Adrenal gland (tissue), 12 donors: ENCODE results near the gene IFNAR1. TPM values are rescaled to one million over a fixed set of nuclear protein-coding genes. Genes with fewer than 3 reads are reported as not detected.
"Not testable (repeated sequence)": the region's sequence is repeated elsewhere in the genome, so short reads cannot be mapped to it uniquely, and the experiment has no call there.

Experiments used
- DNase-seq, 7 donors: peaks; one replicate each; pipeline ENCODE4 v3.0.0-alpha.2; 2019 to 2020
- H3K27ac ChIP-seq, 5 donors: fragments of 200-600 bp; sonication (generic) in 4 of 5; 1 replicate in 3 of 5; 2 replicates in 2 of 5; pipeline versions ENCODE4 v1.5.1 to v1.8.0; 2016 to 2020; ENCODE audit warnings: mild to moderate bottlenecking in 1 of 5
- H3K27me3 ChIP-seq: fragments of 200-600 bp; 2 replicates; pipeline ENCODE4 v1.8.0; 2021
- H3K36me3 ChIP-seq, 2 donors: fragments of 200-600 bp; replicated peaks in 1 of 2; 1 replicate in 1 of 2; 2 replicates in 1 of 2; pipeline versions ENCODE4 v1.5.1 to v1.8.0; 2018 to 2022
- H3K4me1 ChIP-seq, 2 donors: fragments of 200-600 bp; replicated peaks in 1 of 2; 1 replicate in 1 of 2; 2 replicates in 1 of 2; pipeline versions ENCODE4 v1.5.1 to v1.8.0; 2018 to 2021
- H3K4me3 ChIP-seq, 4 donors: fragments of 200-600 bp; sonication (generic) in 3 of 4; one replicate each; pipeline ENCODE4 v1.5.1; 2016 to 2018
- H3K9me3 ChIP-seq, 3 donors: fragments of 200-600 bp; sonication (generic) in 1 of 3; replicated peaks in 1 of 3; 1 replicate in 2 of 3; 2 replicates in 1 of 3; pipeline versions ENCODE4 v1.5.1 to v1.8.0; 2016 to 2021
- POLR2A ChIP-seq, 2 donors: fragments of 450-650 bp; IDR thresholded peaks; one replicate each; pipeline ENCODE4 v1.6.1; 2017; ENCODE audit warnings: antibody characterized with exemption in 2 of 2, mild to moderate bottlenecking in 2 of 2, moderate library complexity in 1 of 2
- WGBS, 4 donors: extraction: QIAGEN DNeasy Blood & Tissue Kit in 2 of 4; methylation state at CpG; one replicate each; pipeline versions ENCODE4 v1.1.5 to v1.1.7; 2013 to 2017; 5-methylcytosine and 5-hydroxymethylcytosine counted together
- intact Hi-C, 2 donors: fragments of 100-400 bp; cut with DNase I; formaldehyde crosslinking; loops; one replicate each; pipeline versions ENCODE4 v1.14.1 to v1.15.0; 2022 to 2023
- polyA plus RNA-seq, 3 donors: library from polyadenylated mRNA; stranded (reverse); fragments of 200-250 nt in 2 of 3; fragments of 350-450 nt in 1 of 3; fragmentation: Illumina TruSeq in 1 of 3; extraction: RNeasy Lipid Tissue Mini Kit (QIAGEN cat#74804) in 1 of 3; gene quantifications; one replicate each; pipeline ENCODE4 v1.2.3, GENCODE V29; 2013 to 2014
- total RNA-seq, 9 donors: library from RNA; depleted of rRNA in 4 of 9; stranded (reverse); fragments of >200 nt in 4 of 9; fragments of 120-200 nt in 1 of 9; fragmentation: NEBNext Ultra II Directional in 1 of 9; extraction: Animal tissue kit (Norgen Biotek cat#: 25700) in 1 of 9; gene quantifications; one replicate each; pipeline versions ENCODE4 v1.1.0 to v1.2.4, GENCODE V29; 2013 to 2023
- TF ChIP-seq, protein P1 (sequence below), 6 experiments: fragments of 450-650 bp in 4 of 6; fragments of 200-600 bp in 2 of 6; sonication (generic) in 1 of 6; IDR thresholded peaks; 1 replicate in 5 of 6; 2 replicates in 1 of 6; pipeline versions ENCODE4 v1.5.1 to v1.8.0; 2016 to 2021; ENCODE audit warnings: antibody characterized with exemption in 6 of 6, mild to moderate bottlenecking in 2 of 6, moderate library complexity in 1 of 6
- donor health status: healthy with polysubstance abuse.
- donor health status: Bipolar disorder and iron deficiency.
- donor health status: DM: yes; HTN: yes; CAD: no.
- donor health status: DM: no; HTN: no; CAD: no.
- donor health status: DM: no; HTN: no; CAD: no.
- donor health status: DM: yes; HTN: yes; CAD: no.

Gene IFNAR1
- total and polyA plus RNA-seq, 12 donors: 7.3 to 71.2 (median 32.8) TPM

- H3K4me1 ChIP-seq: peaks cover 0 to 6% of the 10 kb centered on the region in 2 donors
- intact Hi-C loops: loop anchor here (5.0 to 10.0 kb wide), 2 partner anchors 170 to 172 kb away; no protein-coding TSS in a partner anchor
- no peaks in the 10 kb centered on the region for H3K27me3 ChIP-seq
- H3K36me3 ChIP-seq: no peaks in the 10 kb centered on the region
- H3K27ac ChIP-seq: peak overlapping the region in 3 of 5 donors; percentile 38 to 88 (median 42)
- no peak overlapping the region for H3K4me3 ChIP-seq
- no peaks in the 10 kb centered on the region for H3K9me3 ChIP-seq
- DNase-seq: peak; percentile 57 to 79 (median 62)
- TF ChIP-seq POLR2A (IDR thresholded peaks at IDR 0.05): no peak
- TF ChIP-seq, protein P1, sequence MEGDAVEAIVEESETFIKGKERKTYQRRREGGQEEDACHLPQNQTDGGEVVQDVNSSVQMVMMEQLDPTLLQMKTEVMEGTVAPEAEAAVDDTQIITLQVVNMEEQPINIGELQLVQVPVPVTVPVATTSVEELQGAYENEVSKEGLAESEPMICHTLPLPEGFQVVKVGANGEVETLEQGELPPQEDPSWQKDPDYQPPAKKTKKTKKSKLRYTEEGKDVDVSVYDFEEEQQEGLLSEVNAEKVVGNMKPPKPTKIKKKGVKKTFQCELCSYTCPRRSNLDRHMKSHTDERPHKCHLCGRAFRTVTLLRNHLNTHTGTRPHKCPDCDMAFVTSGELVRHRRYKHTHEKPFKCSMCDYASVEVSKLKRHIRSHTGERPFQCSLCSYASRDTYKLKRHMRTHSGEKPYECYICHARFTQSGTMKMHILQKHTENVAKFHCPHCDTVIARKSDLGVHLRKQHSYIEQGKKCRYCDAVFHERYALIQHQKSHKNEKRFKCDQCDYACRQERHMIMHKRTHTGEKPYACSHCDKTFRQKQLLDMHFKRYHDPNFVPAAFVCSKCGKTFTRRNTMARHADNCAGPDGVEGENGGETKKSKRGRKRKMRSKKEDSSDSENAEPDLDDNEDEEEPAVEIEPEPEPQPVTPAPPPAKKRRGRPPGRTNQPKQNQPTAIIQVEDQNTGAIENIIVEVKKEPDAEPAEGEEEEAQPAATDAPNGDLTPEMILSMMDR (IDR thresholded peaks at IDR 0.05): peak; percentile 49 to 66 (median 60)
- WGBS, 4 donors: 8 to 13% (median 11%) methylated on average over 4 of the region's 4 CpGs
Observed at GRCh38 chr21:33374450-33375096, 49.8 kb downstream of the IFNAR1 start.

GRCh38 chr21:33375101-33375644, 50.4 kb downstream of the IFNAR1 start:
- Histone ChIP-seq H3K27me3 (no peaks in the 10 kb centered on the region), H3K27ac (peak overlapping the region in 3 of 5 donors; percentile 38 to 64 (median 42)), H3K4me3 (no peak overlapping the region), H3K36me3 (no peaks in the 10 kb centered on the region), H3K4me1 (peaks cover 3 to 12% of the 10 kb centered on the region in 2 donors), H3K9me3 (no peaks in the 10 kb centered on the region)
- DNase-seq: no peak
- TF ChIP-seq, protein P1 (IDR thresholded peaks at IDR 0.05): no peak
- TF ChIP-seq POLR2A (IDR thresholded peaks at IDR 0.05): no peak
- 54 to 65% (median 58%) methylated on average over 5 of the region's 5 CpGs for WGBS, 4 donors
- intact Hi-C loops: loop anchor here in 1 of 2 donors (10.0 kb wide), 1 partner anchor 170 kb away; no protein-coding TSS in a partner anchor

GRCh38 chr21:33377221-33377920, 52.6 kb downstream of the IFNAR1 start:
- no peaks in the 10 kb centered on the region for H3K27me3 ChIP-seq
- H3K36me3 ChIP-seq: no peaks in the 10 kb centered on the region
- no peak for TF ChIP-seq POLR2A (IDR thresholded peaks at IDR 0.05)
- TF ChIP-seq, protein P1 (IDR thresholded peaks at IDR 0.05): no peak
- no peak overlapping the region for H3K27ac ChIP-seq
- no peak overlapping the region for H3K4me3 ChIP-seq
- DNase-seq: no peak
- 83 to 89% (median 87%) methylated on average over 6 of the region's 6 CpGs for WGBS, 4 donors
- H3K9me3 ChIP-seq: no peaks in the 10 kb centered on the region
- H3K4me1 ChIP-seq: peaks cover 9 to 24% of the 10 kb centered on the region in 2 donors
- intact Hi-C loops: loop anchor here in 1 of 2 donors (10.0 kb wide), 1 partner anchor 173 kb away; no protein-coding TSS in a partner anchor

- TF ChIP-seq POLR2A (IDR thresholded peaks at IDR 0.05): no peak
- TF ChIP-seq, protein P1 (IDR thresholded peaks at IDR 0.05): no peak
- intact Hi-C loops: loop anchor here in 1 of 2 donors (10.0 kb wide), 1 partner anchor 173 kb away; no protein-coding TSS in a partner anchor
- no peaks in the 10 kb centered on the region for H3K9me3 ChIP-seq
- WGBS, 4 donors: 91 to 96% (median 93%) methylated on average over 8 to 9 of the region's 9 CpGs
- H3K4me3 ChIP-seq: no peak overlapping the region
- no peaks in the 10 kb centered on the region for H3K36me3 ChIP-seq
- no peak overlapping the region for H3K27ac ChIP-seq
- H3K4me1 ChIP-seq: peaks cover 16 to 31% of the 10 kb centered on the region in 2 donors
- no peaks in the 10 kb centered on the region for H3K27me3 ChIP-seq
- no peak for DNase-seq
Observed at GRCh38 chr21:33378081-33378480, 53.3 kb downstream of the IFNAR1 start.

DNA sequence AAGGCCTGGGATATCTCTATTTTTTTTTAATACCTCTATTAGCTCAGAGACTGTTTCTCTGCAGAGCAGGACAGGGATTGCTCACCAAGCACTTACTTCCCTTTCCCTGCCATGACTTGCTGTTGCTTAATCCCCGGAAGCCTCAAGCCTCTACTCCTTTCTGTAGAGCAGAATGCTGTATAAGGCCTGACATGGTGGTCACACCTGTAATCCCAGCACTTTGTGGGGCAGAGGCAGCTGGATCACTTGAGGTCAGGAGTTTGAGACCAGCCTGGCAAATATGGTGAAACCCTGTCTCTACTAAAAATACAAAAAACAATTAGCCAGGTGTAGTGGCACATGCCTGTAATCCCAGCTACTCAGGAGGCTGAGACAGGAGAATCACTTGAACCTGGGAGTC, 55.2 kb downstream of the IFNAR1 start:
- peaks cover 23 to 33% of the 10 kb centered on the region in 2 donors for H3K4me1 ChIP-seq
- not testable (repeated sequence) for H3K36me3 ChIP-seq, H3K27me3 ChIP-seq, H3K4me3 ChIP-seq, H3K9me3 ChIP-seq
- intact Hi-C loops: loop anchor here in 1 of 2 donors (10.0 kb wide), 1 partner anchor 175 kb away; no protein-coding TSS in a partner anchor
- 36 to 80% (median 54%) methylated on average over 1 of the region's 1 CpG for WGBS, 4 donors
- H3K27ac ChIP-seq: peak overlapping the region; percentile 49 to 90 (median 71)
- DNase-seq: peak in 4 of 7 donors; percentile 52 to 72 (median 61)
